ENCODE results near the gene TRIM52.
"Not testable (repeated sequence)": the region's sequence is repeated elsewhere in the genome, so short reads cannot be mapped to it uniquely, and the experiment has no call there.

Gene TRIM52

GRCh38 chr5:181260720-181261319, at the start of gene TRIM52:
TSS of gene TRIM52 (minus strand) at chr5:181261143. CDS start at chr5:181260813, 330 bp downstream.
- TF ChIP-seq, protein P1, sequence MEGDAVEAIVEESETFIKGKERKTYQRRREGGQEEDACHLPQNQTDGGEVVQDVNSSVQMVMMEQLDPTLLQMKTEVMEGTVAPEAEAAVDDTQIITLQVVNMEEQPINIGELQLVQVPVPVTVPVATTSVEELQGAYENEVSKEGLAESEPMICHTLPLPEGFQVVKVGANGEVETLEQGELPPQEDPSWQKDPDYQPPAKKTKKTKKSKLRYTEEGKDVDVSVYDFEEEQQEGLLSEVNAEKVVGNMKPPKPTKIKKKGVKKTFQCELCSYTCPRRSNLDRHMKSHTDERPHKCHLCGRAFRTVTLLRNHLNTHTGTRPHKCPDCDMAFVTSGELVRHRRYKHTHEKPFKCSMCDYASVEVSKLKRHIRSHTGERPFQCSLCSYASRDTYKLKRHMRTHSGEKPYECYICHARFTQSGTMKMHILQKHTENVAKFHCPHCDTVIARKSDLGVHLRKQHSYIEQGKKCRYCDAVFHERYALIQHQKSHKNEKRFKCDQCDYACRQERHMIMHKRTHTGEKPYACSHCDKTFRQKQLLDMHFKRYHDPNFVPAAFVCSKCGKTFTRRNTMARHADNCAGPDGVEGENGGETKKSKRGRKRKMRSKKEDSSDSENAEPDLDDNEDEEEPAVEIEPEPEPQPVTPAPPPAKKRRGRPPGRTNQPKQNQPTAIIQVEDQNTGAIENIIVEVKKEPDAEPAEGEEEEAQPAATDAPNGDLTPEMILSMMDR (conservative IDR thresholded peaks at IDR 0.05), result peak; percentile 31; the same call in 1 of the 2 replicates

GRCh38 chr5:181287331-181287730, 26.4 kb upstream of the TRIM52 start:
- not testable (repeated sequence) for H3K27ac ChIP-seq

More at GRCh38 chr5:181260720-181261319, at the start of gene TRIM52:
- H3K27ac ChIP-seq, result peak within 1 kb of the TSS; percentile 99

- H3K27ac ChIP-seq, result not testable (repeated sequence)
Measured at GRCh38 chr5:181285962-181286705, 25.2 kb upstream of the TRIM52 start.

DNA sequence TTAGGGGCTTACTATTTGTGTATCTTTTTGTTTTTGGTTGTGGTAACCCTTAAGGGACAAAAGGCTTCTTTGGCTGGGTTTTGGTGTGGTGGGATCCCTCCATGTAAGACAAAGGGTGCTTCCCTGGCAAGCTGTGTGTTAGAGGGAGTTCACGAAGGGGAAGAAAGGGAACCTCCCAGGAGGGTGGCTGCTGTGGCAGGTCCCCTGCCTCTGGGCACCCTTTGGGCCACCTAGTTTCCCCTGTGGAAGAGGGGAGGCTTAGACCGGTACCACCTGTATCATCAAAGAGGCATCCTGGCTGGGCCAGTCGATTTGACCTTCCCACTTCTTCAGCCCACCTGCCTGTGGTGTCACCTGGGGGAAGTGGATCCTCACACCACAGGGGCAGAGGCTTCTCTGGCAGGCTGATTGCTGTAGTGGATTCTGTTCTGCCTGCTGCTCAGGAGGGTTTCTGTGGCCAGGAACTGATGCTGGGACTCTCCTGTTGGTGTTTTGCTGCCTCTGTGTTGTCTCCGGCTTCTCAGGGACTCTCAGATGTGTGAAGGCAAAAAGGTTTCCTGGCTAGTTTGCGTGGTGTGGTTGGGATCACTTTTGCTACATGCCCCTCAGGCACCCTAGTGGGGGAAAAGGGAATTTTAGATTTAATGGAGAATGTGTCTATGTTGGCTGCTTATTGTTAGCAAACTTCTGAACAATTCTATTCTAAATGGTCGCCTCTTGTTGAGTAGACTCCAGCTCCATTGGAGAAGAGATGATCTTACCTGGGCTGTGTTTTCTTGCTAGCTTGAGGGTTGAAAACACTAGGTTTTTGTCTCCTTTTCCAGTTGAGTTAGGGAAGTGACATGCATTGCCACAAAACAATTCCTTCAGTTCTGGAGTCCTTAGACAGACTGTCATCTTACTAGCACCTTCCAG, 23.2 kb upstream of the TRIM52 start:
- not testable (repeated sequence) for H3K27ac ChIP-seq
- TF ChIP-seq, protein P1 (conservative IDR thresholded peaks at IDR 0.05), result peak; percentile 45

DNA sequence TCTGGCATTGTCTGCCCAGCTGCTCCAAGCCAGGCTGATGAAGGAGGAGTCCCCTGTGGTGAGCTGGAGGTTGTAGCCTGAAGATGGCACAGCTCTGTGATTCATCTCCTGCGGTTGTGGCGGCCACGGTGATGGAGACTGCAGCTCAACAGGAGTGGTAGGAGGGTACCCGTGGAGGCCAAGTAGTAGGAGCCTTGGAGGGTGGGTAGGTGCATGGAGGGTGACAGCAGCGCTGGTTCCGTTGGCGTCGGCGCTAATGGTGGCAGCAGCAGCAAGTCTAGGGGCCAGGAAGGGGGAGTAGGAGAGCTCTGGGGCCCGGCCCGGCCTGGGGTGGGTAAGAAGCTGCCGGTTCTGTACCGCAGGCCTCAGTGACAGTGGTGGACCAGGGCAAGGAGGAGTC, 22.4 kb upstream of the TRIM52 start:
- H3K27ac ChIP-seq, result no peak overlapping the region
- TF ChIP-seq, protein P1 (conservative IDR thresholded peaks at IDR 0.05), result no peak

DNA sequence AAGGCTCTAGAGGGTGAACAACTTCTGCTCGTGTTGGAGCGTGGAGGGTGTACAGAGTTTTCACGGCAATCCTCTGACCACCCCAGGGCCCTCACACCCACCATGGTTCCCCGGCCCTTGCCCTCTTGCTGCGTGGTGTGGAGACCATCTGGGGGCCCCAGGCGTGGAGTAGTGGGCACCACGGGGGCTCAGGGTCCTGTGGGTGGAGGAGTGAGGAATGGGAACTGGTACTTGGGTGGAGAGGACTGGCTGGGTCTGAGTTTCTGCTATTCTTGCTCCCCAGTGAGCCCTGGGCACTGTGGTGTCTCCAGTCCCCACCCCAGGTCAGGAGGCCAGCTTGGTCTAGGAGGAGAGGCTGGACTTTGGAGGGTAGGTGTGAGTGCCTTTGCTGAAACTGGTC, 21.9 kb upstream of the TRIM52 start:
- no peak overlapping the region for H3K27ac ChIP-seq
- TF ChIP-seq, protein P1 (conservative IDR thresholded peaks at IDR 0.05), result no peak

GRCh38 chr5:181282415-181282814, 21.5 kb upstream of the TRIM52 start:
- H3K27ac ChIP-seq, result not testable (repeated sequence)

GRCh38 chr5:181281984-181282316, 21.0 kb upstream of the TRIM52 start:
- TF ChIP-seq, protein P1 (conservative IDR thresholded peaks at IDR 0.05), result no peak
- H3K27ac ChIP-seq, result no peak overlapping the region
